ENCODE measurements around the gene TM9SF3.
"Not testable (repeated sequence)": the region's sequence is repeated elsewhere in the genome, so short reads cannot be mapped to it uniquely, and the experiment has no call there.

Gene TM9SF3

GRCh38 chr10:96560966-96561887 lies 25.6 kb downstream of the TM9SF3 start:
- no peak for DNase-seq

GRCh38 chr10:96560489-96560888 lies 26.3 kb downstream of the TM9SF3 start:
- DNase-seq, result no peak

- DNase-seq, result no peak
These were observed 30.8 kb downstream of the TM9SF3 start for GRCh38 chr10:96556003-96556402.

- no peak for DNase-seq
These were observed 31.5 kb downstream of the TM9SF3 start for GRCh38 chr10:96555330-96555729.

GRCh38 chr10:96548589-96548988 lies 38.2 kb downstream of the TM9SF3 start:
- no peak for DNase-seq

- not testable (repeated sequence) for DNase-seq
These were observed 41.3 kb downstream of the TM9SF3 start for GRCh38 chr10:96545558-96545957.

- DNase-seq, result no peak
These were observed 44.9 kb downstream of the TM9SF3 start for GRCh38 chr10:96541921-96542320.

GRCh38 chr10:96540240-96540639 lies 46.6 kb downstream of the TM9SF3 start:
- no peak for DNase-seq

- DNase-seq, result no peak
These were observed 48.1 kb downstream of the TM9SF3 start for GRCh38 chr10:96538683-96539082.

GRCh38 chr10:96536129-96536528 lies 50.7 kb downstream of the TM9SF3 start:
- no peak for DNase-seq

- no peak for DNase-seq
These were observed 54.3 kb downstream of the TM9SF3 start for GRCh38 chr10:96532523-96532922.

GRCh38 chr10:96529634-96530279 lies 57.1 kb downstream of the TM9SF3 start:
- DNase-seq, result no peak

- no peak for DNase-seq
These were observed 62.1 kb downstream of the TM9SF3 start for GRCh38 chr10:96524741-96525140.

- DNase-seq, result no peak
These were observed 69.5 kb downstream of the TM9SF3 start for GRCh38 chr10:96517284-96517683.

- DNase-seq, result no peak
These were observed 70.5 kb downstream of the TM9SF3 start for GRCh38 chr10:96516337-96516736.

GRCh38 chr10:96513698-96514561 lies 72.9 kb downstream of the TM9SF3 start, which contains the start of gene TLL2:
Gene TLL2 (minus strand): TSS chr10:96513926. CDS start chr10:96513685, 241 bp downstream.
- DNase-seq, result peak; percentile 81

- DNase-seq, result no peak
These were observed 73.5 kb downstream of the TM9SF3 start for GRCh38 chr10:96513305-96513697.

- no peak for DNase-seq
These were observed 74.1 kb downstream of the TM9SF3 start for GRCh38 chr10:96512524-96513304.

GRCh38 chr10:96511044-96511945 lies 75.5 kb downstream of the TM9SF3 start:
- DNase-seq, result peak; percentile 59

GRCh38 chr10:96509017-96509641 lies 77.7 kb downstream of the TM9SF3 start:
- DNase-seq, result no peak

GRCh38 chr10:96507044-96507443 lies 79.8 kb downstream of the TM9SF3 start:
- no peak for DNase-seq
